ENCODE results near the gene C1orf226.

Gene C1orf226

GRCh38 chr1:162364498-162364897 is 17.0 kb upstream of the C1orf226 start:
- DNase-seq (ENCODE audit: low spot score) = no peak
- CTCF ChIA-PET = no interaction called here
- POLR2A ChIA-PET (ENCODE audit: low non-redundant PET) = no interaction called here
- H3K27ac ChIP-seq = no peak overlapping the region
- no peak for TF ChIP-seq CTCF (conservative IDR thresholded peaks at IDR 0.05; ENCODE audit: low read depth)

- ChIA-PET POLR2A (ENCODE audit: low non-redundant PET) (no interaction called here), CTCF (no interaction called here)
- TF ChIP-seq CTCF (conservative IDR thresholded peaks at IDR 0.05; ENCODE audit: low read depth) = no peak
These were observed 16.1 kb upstream of the C1orf226 start for GRCh38 chr1:162365284-162366020.

GRCh38 chr1:162366149-162366548 is 15.4 kb upstream of the C1orf226 start:
- TF ChIP-seq CTCF (conservative IDR thresholded peaks at IDR 0.05; ENCODE audit: low read depth) = no peak
- ChIA-PET POLR2A (ENCODE audit: low non-redundant PET) (no interaction called here), CTCF (interaction anchor here (1.7 kb wide), 1 partner anchor 8 kb away, joined by 7 read pairs; no protein-coding TSS in a partner anchor)
- no peak for DNase-seq (ENCODE audit: low spot score)
- H3K27ac ChIP-seq = no peak overlapping the region

More at GRCh38 chr1:162365284-162366020, 16.1 kb upstream of the C1orf226 start:
- DNase-seq (ENCODE audit: low spot score) = no peak
- no peak overlapping the region for H3K27ac ChIP-seq

- ChIA-PET CTCF (interaction anchor here (1.7 kb wide), 1 partner anchor 9 kb away, joined by 7 read pairs; no protein-coding TSS in a partner anchor), POLR2A (ENCODE audit: low non-redundant PET) (interaction anchor here (0.6 kb wide), 1 partner anchor 25 kb away, joined by 6 read pairs; no protein-coding TSS in a partner anchor)
- DNase-seq (ENCODE audit: low spot score) = peak; percentile 59
- no peak for TF ChIP-seq CTCF (conservative IDR thresholded peaks at IDR 0.05; ENCODE audit: low read depth)
- peak overlapping the region; percentile 68 for H3K27ac ChIP-seq
These were observed 14.9 kb upstream of the C1orf226 start for GRCh38 chr1:162366671-162367070.

GRCh38 chr1:162367073-162367472 is 14.5 kb upstream of the C1orf226 start:
- ChIA-PET POLR2A (ENCODE audit: low non-redundant PET) (interaction anchor here (0.6 kb wide), 1 partner anchor 25 kb away, joined by 6 read pairs; no protein-coding TSS in a partner anchor), CTCF (interaction anchor here (1.7 kb wide), 1 partner anchor 9 kb away, joined by 7 read pairs; no protein-coding TSS in a partner anchor)
- H3K27ac ChIP-seq = peak overlapping the region; percentile 68
- peak; percentile 34 for DNase-seq (ENCODE audit: low spot score)
- no peak for TF ChIP-seq CTCF (conservative IDR thresholded peaks at IDR 0.05; ENCODE audit: low read depth)

GRCh38 chr1:162367772-162368171 is 13.8 kb upstream of the C1orf226 start:
- ChIA-PET CTCF (interaction anchor here (0.6 to 1.7 kb wide), 3 partner anchors 10 to 462 kb away, joined by 4 to 7 read pairs (median 4); no protein-coding TSS in a partner anchor), POLR2A (ENCODE audit: low non-redundant PET) (no interaction called here)
- TF ChIP-seq CTCF (conservative IDR thresholded peaks at IDR 0.05; ENCODE audit: low read depth) = no peak
- DNase-seq (ENCODE audit: low spot score) = no peak
- H3K27ac ChIP-seq = peak overlapping the region; percentile 68; the same call in 1 of the 2 replicates

All from RWPE1 (cell line).